HepG2 (cell line): ENCODE data around the gene CHRNG. TPM values are rescaled to one million over a fixed set of nuclear protein-coding genes. Genes with fewer than 3 reads are reported as not detected.

Experiments used
- ARID2 ChIP-seq: sonication (generic); formaldehyde crosslinking; IDR thresholded peaks from 2 replicates; pipeline ENCODE4 v1.8.1; 2022; ENCODE audit warnings: mild to moderate bottlenecking, missing genetic modification reagents, borderline replicate concordance
- ATRX ChIP-seq: sonication (generic); formaldehyde crosslinking; IDR thresholded peaks from 2 replicates; pipeline ENCODE4 v1.4.0; 2020; ENCODE audit warnings: missing genetic modification reagents, borderline replicate concordance
- ESRRA ChIP-seq: sonication (generic); formaldehyde crosslinking; IDR thresholded peaks from 2 replicates; pipeline ENCODE4 v1.5.1; 2020; ENCODE audit warnings: mild to moderate bottlenecking, low read depth, missing genetic modification reagents
- GFI1 ChIP-seq: sonication (generic); formaldehyde crosslinking; IDR thresholded peaks from 2 replicates; pipeline ENCODE4 v1.5.0; 2020; ENCODE audit warnings: missing genetic modification reagents, mild to moderate bottlenecking, borderline replicate concordance
- GPN1 ChIP-seq: sonication (generic); formaldehyde crosslinking; IDR thresholded peaks from 2 replicates; pipeline ENCODE4 v1.5.1; 2020; ENCODE audit warnings: missing genetic modification reagents, borderline replicate concordance
- KLF13 ChIP-seq: sonication (generic); formaldehyde crosslinking; IDR thresholded peaks from 2 replicates; pipeline ENCODE4 v1.4.0; 2020; ENCODE audit warnings: mild to moderate bottlenecking, missing genetic modification reagents
- MED1 ChIP-seq: sonication (generic); formaldehyde crosslinking; IDR thresholded peaks from 2 replicates; pipeline ENCODE4 v1.4.0; 2020; ENCODE audit warnings: missing genetic modification reagents
- NFYC ChIP-seq: IDR thresholded peaks from 2 replicates; pipeline ENCODE4 v1.6.1; 2016; ENCODE audit warnings: missing genetic modification reagents, missing compliant biosample characterization
- NR1H2 ChIP-seq: sonication (generic); formaldehyde crosslinking; IDR thresholded peaks from 2 replicates; pipeline ENCODE4 v1.8.1; 2022; ENCODE audit warnings: low read depth, missing genetic modification reagents, borderline replicate concordance
- PAWR ChIP-seq: sonication (generic); formaldehyde crosslinking; IDR thresholded peaks from 2 replicates; pipeline ENCODE4 v1.4.0; 2020; ENCODE audit warnings: missing genetic modification reagents, mild to moderate bottlenecking, borderline replicate concordance
- SMAD3 ChIP-seq: sonication (generic); formaldehyde crosslinking; IDR thresholded peaks from 2 replicates; pipeline ENCODE4 v1.4.0; 2020; ENCODE audit warnings: missing genetic modification reagents
- SMAD9 ChIP-seq: sonication (generic); formaldehyde crosslinking; IDR thresholded peaks from 2 replicates; pipeline ENCODE4 v1.5.1; 2020; ENCODE audit warnings: mild to moderate bottlenecking, missing genetic modification reagents
- ZBTB21 ChIP-seq: sonication (generic); formaldehyde crosslinking; IDR thresholded peaks from 2 replicates; pipeline ENCODE4 v1.4.0; 2020; ENCODE audit warnings: missing genetic modification reagents
- ZIK1 ChIP-seq: sonication (generic); formaldehyde crosslinking; IDR thresholded peaks from 2 replicates; pipeline ENCODE4 v1.5.0; 2020; ENCODE audit warnings: mild to moderate bottlenecking, low read depth, missing genetic modification reagents, borderline replicate concordance
- ZNF230 ChIP-seq: sonication (generic); formaldehyde crosslinking; IDR thresholded peaks from 2 replicates; pipeline ENCODE4 v1.4.0; 2020; ENCODE audit warnings: mild to moderate bottlenecking, missing genetic modification reagents
- ZNF496 ChIP-seq: sonication (generic); formaldehyde crosslinking; IDR thresholded peaks from 2 replicates; pipeline ENCODE4 v1.8.1; 2023; ENCODE audit warnings: mild to moderate bottlenecking, moderate library complexity, missing genetic modification reagents; ENCODE audit not compliant: insufficient replicate concordance
- ZNF605 ChIP-seq: sonication (generic); formaldehyde crosslinking; IDR thresholded peaks from 2 replicates; pipeline ENCODE4 v1.8.0; 2022; ENCODE audit warnings: mild to moderate bottlenecking, missing genetic modification reagents
- polyA plus RNA-seq, 8 experiments: library from polyadenylated mRNA; depleted of rRNA in 3 of 8; stranded (reverse) in 7 of 8; unstranded in 1 of 8; fragments of >200 nt; fragmentation: Illumina TruSeq in 4 of 8; extraction: Trizol in 4 of 8; gene quantifications; 2 replicates each; pipeline versions ENCODE4 v1.2.1 to v1.2.3, GENCODE V29; 2011 to 2016; ENCODE audit warnings: low read depth in 4 of 8, missing spikeins in 1 of 8, mixed read lengths in 1 of 8; ENCODE audit not compliant: insufficient read depth in 1 of 8
- total RNA-seq, 5 experiments: library from RNA; depleted of rRNA; stranded (reverse); fragments of >200 nt; fragmentation: Illumina TruSeq; extraction: Trizol; gene quantifications; 2 replicates each; pipeline ENCODE4 v1.2.3, GENCODE V29; 2016; ENCODE audit warnings: low read depth in 1 of 5
- TF ChIP-seq, protein P1 (sequence below): sonication (generic); formaldehyde crosslinking; IDR thresholded peaks from 2 replicates; pipeline ENCODE4 v1.5.0; 2020; ENCODE audit warnings: missing genetic modification reagents, mild to moderate bottlenecking, borderline replicate concordance
- TF ChIP-seq, protein P2 (sequence below): sonication (generic); formaldehyde crosslinking; IDR thresholded peaks from 2 replicates; pipeline ENCODE4 v1.8.1; 2023; ENCODE audit warnings: mild to moderate bottlenecking, missing genetic modification reagents
- TF ChIP-seq, protein P3 (sequence below): sonication (generic); formaldehyde crosslinking; IDR thresholded peaks from 2 replicates; pipeline ENCODE4 v1.5.1; 2020; ENCODE audit warnings: missing genetic modification reagents, mild to moderate bottlenecking, borderline replicate concordance
- TF ChIP-seq, protein P4 (sequence below): sonication (generic); formaldehyde crosslinking; IDR thresholded peaks from 2 replicates; pipeline ENCODE4 v1.4.0; 2020; ENCODE audit warnings: missing genetic modification reagents
- TF ChIP-seq, protein P5 (sequence below), 2 experiments: sonication (generic) in 1 of 2; formaldehyde crosslinking in 1 of 2; IDR thresholded peaks; 2 replicates each; pipeline versions ENCODE4 v1.4.0 to v1.6.1; 2018 to 2020; ENCODE audit warnings: missing genetic modification reagents in 2 of 2, borderline replicate concordance in 1 of 2, low read depth in 1 of 2, mild to moderate bottlenecking in 1 of 2, missing biosample characterization in 1 of 2

Gene CHRNG
- total and polyA plus RNA-seq, 2 of the 13 experiments (the other 11 are each of a cell fraction or from before 2014, with no cell fraction given), result not detected

DNA sequence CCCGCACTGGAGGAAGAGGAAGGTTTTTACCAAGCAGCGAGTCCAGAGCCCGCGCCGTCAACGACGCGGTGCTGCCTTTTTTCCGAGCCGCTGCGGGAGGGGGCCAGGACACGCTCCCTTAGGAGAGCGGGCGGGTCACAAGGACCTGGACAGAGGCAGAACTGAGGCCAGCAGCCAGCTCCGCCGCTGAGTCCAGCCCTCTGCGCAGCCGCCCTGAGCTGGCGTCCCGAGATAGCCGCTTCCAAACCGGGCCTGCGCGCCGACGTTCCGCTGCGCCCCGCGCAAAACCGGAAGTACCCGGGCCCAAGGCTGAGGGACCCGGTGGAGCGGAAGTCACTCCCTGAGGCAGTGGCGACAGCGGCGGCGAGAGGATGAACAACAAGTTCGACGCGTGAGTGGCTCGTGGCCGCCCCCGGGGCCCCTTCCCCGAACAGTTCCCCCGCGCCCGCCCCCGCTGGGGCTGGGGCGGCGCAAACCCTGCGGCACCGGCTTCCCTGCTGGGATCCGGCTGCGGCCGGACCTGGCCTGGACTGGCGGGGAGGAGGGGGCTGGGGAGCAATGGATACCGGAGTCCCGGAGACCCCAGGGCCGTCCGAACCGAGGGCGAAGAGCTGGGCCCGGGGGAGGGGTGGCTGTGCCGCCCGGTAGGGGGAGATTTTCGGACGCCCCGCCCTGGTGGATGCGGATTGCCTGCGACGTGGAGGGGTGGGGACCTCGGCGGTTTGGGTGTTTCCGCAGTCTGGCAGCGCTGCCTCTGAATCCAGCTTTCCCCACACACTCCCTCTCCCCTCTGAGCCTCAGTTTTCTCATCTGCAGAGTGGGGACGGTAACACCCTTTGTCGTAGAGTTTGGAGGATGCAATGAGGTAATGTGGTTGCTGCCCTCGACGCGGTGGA lies 11.1 kb downstream of the CHRNG start, which contains the start of the genes EIF4E2 and TIGD1 (continued):
- TF ChIP-seq, protein P1, sequence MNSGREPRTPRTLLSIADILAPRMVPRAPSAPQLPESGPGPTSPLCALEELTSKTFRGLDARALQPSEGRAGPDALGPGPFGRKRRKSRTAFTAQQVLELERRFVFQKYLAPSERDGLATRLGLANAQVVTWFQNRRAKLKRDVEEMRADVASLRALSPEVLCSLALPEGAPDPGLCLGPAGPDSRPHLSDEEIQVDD, result peak; percentile 99; the same call in 1 of the 2 replicates
- peak; percentile 77 for TF ChIP-seq NFYC (CRISPR knock-in tag)
- no peak for TF ChIP-seq NR1H2 (CRISPR knock-in tag)
- TF ChIP-seq, protein P2, sequence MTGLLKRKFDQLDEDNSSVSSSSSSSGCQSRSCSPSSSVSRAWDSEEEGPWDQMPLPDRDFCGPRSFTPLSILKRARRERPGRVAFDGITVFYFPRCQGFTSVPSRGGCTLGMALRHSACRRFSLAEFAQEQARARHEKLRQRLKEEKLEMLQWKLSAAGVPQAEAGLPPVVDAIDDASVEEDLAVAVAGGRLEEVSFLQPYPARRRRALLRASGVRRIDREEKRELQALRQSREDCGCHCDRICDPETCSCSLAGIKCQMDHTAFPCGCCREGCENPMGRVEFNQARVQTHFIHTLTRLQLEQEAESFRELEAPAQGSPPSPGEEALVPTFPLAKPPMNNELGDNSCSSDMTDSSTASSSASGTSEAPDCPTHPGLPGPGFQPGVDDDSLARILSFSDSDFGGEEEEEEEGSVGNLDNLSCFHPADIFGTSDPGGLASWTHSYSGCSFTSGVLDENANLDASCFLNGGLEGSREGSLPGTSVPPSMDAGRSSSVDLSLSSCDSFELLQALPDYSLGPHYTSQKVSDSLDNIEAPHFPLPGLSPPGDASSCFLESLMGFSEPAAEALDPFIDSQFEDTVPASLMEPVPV (CRISPR knock-in tag), result peak; percentile 100
- TF ChIP-seq ATRX (CRISPR knock-in tag), result no peak
- peak; percentile 98; the same call in 1 of the 2 replicates for TF ChIP-seq ARID2 (CRISPR knock-in tag)
- peak; percentile 96 for TF ChIP-seq MED1 (CRISPR knock-in tag)
- TF ChIP-seq, protein P3, sequence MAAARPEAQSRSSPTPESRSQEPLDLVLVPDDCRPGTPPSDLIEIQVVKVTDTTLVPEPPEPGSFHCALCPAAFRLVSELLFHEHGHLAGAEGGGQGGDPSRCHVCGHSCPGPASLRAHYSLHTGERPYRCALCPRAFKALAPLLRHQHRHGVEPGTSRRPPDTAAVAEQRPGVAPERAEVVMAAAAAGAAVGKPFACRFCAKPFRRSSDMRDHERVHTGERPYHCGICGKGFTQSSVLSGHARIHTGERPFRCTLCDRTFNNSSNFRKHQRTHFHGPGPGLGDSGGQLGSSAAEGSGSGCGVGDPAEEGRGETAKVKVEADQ (CRISPR knock-in tag), result peak; percentile 93
- TF ChIP-seq, protein P4, sequence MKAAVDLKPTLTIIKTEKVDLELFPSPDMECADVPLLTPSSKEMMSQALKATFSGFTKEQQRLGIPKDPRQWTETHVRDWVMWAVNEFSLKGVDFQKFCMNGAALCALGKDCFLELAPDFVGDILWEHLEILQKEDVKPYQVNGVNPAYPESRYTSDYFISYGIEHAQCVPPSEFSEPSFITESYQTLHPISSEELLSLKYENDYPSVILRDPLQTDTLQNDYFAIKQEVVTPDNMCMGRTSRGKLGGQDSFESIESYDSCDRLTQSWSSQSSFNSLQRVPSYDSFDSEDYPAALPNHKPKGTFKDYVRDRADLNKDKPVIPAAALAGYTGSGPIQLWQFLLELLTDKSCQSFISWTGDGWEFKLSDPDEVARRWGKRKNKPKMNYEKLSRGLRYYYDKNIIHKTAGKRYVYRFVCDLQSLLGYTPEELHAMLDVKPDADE (CRISPR knock-in tag), result peak; percentile 90; the same call in 1 of the 2 replicates
- TF ChIP-seq, protein P5, sequence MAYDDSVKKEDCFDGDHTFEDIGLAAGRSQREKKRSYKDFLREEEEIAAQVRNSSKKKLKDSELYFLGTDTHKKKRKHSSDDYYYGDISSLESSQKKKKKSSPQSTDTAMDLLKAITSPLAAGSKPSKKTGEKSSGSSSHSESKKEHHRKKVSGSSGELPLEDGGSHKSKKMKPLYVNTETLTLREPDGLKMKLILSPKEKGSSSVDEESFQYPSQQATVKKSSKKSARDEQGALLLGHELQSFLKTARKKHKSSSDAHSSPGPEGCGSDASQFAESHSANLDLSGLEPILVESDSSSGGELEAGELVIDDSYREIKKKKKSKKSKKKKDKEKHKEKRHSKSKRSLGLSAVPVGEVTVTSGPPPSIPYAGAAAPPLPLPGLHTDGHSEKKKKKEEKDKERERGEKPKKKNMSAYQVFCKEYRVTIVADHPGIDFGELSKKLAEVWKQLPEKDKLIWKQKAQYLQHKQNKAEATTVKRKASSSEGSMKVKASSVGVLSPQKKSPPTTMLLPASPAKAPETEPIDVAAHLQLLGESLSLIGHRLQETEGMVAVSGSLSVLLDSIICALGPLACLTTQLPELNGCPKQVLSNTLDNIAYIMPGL (CRISPR knock-in tag; IDR thresholded peaks at IDR 0.05; ENCODE audit: borderline replicate concordance in 1 of 2, low read depth in 1 of 2), result peak; percentile 98 to 99
- TF ChIP-seq ZNF230 (CRISPR knock-in tag), result peak; percentile 99; the same call in 1 of the 2 replicates
- TF ChIP-seq KLF13, result 0 out of 2 replicates have a peak, but pooled peaks have one; percentile 35
- no peak; the same call in 1 of the 2 replicates for TF ChIP-seq PAWR (CRISPR knock-in tag)
- peak; percentile 55; the same call in 1 of the 2 replicates for TF ChIP-seq ZBTB21 (CRISPR knock-in tag)
- peak; percentile 99 for TF ChIP-seq SMAD3 (CRISPR knock-in tag)
- peak; percentile 100 for TF ChIP-seq ZIK1
- TF ChIP-seq SMAD9 (CRISPR knock-in tag), result no peak
- TF ChIP-seq GPN1 (CRISPR knock-in tag), result no peak
- peak; percentile 93 for TF ChIP-seq ESRRA (CRISPR knock-in tag)
- peak; percentile 81 for TF ChIP-seq GFI1 (CRISPR knock-in tag)
- peak; percentile 100 for TF ChIP-seq ZNF605
- TF ChIP-seq ZNF496 (CRISPR knock-in tag), result no peak
